ENCODE data around the gene XRCC4. TPM values are rescaled to one million over a fixed set of nuclear protein-coding genes. Genes with fewer than 3 reads are reported as not detected.

Gene XRCC4
- total and polyA plus RNA-seq, 2 of the 13 experiments (the other 11 are each of a cell fraction or from before 2014, with no cell fraction given) = 2.8 to 12.6 TPM

GRCh38 chr5:83124593-83124992, 47.2 kb downstream of the XRCC4 start (continued):
- TF ChIP-seq ZNF318 (CRISPR knock-in tag; IDR thresholded peaks at IDR 0.05) (no peak), KLF13 (CRISPR knock-in tag; IDR thresholded peaks at IDR 0.05) (no peak), NCOA1 (CRISPR knock-in tag; IDR thresholded peaks at IDR 0.05) (no peak), AHDC1 (CRISPR knock-in tag; IDR thresholded peaks at IDR 0.05; ENCODE audit: borderline replicate concordance) (peak; percentile 99), MXD1 (CRISPR knock-in tag; IDR thresholded peaks at IDR 0.05) (no peak), HOXD1 (CRISPR knock-in tag; IDR thresholded peaks at IDR 0.05) (peak; percentile 69; the same call in 1 of the 2 replicates), SMYD3 (CRISPR knock-in tag; IDR thresholded peaks at IDR 0.05) (no peak), HIC2 (CRISPR knock-in tag; IDR thresholded peaks at IDR 0.05; ENCODE audit: low read depth) (no peak), ZNF512B (CRISPR knock-in tag; IDR thresholded peaks at IDR 0.05; ENCODE audit: borderline replicate concordance) (no peak), ERF (CRISPR knock-in tag; IDR thresholded peaks at IDR 0.05) (peak; percentile 78)
